GM23248 (cell line): ENCODE data around the gene ACSM2B. TPM values are rescaled to one million over a fixed set of nuclear protein-coding genes. Genes with fewer than 3 reads are reported as not detected.

Experiments
- DNase-seq: peaks from one replicate; pipeline ENCODE4 v3.0.0-alpha.2; 2015
- H2AFZ ChIP-seq: fragments of 200-600 bp; sonication (generic); 2 replicates; pipeline ENCODE4 v1.6.1; 2016; ENCODE audit warnings: antibody characterized with exemption
- H3F3A ChIP-seq: fragments of 200-600 bp; sonication (generic); 2 replicates; pipeline ENCODE4 v1.6.1; 2016; ENCODE audit warnings: mild to moderate bottlenecking, antibody characterized with exemption, mixed run types; ENCODE audit not compliant: insufficient read depth
- H3K27ac ChIP-seq: fragments of 200-600 bp; sonication (generic); 2 replicates; pipeline ENCODE4 v1.5.1; 2016; ENCODE audit warnings: mild to moderate bottlenecking
- H3K27me3 ChIP-seq: fragments of 200-600 bp; sonication (generic); replicated peaks from 2 replicates; pipeline ENCODE4 v1.6.1; 2016; ENCODE audit warnings: mild to moderate bottlenecking; ENCODE audit not compliant: insufficient read depth
- H3K36me3 ChIP-seq: fragments of 200-600 bp; sonication (generic); 2 replicates; pipeline ENCODE4 v1.6.1; 2016; ENCODE audit warnings: low read depth, mild to moderate bottlenecking
- H3K4me1 ChIP-seq: fragments of 200-600 bp; sonication (generic); 2 replicates; pipeline ENCODE4 v1.6.1; 2016; ENCODE audit warnings: mild to moderate bottlenecking; ENCODE audit not compliant: insufficient read depth
- H3K4me2 ChIP-seq: fragments of 200-600 bp; sonication (generic); one replicate; pipeline ENCODE4 v1.6.1; 2016; ENCODE audit warnings: mild to moderate bottlenecking; ENCODE audit not compliant: unreplicated experiment
- H3K4me3 ChIP-seq: fragments of 200-600 bp; sonication (generic); 2 replicates; pipeline ENCODE4 v1.5.1; 2016; ENCODE audit warnings: mild to moderate bottlenecking
- H3K79me2 ChIP-seq: fragments of 200-600 bp; sonication (generic); 2 replicates; pipeline ENCODE4 v1.6.1; 2016; ENCODE audit warnings: mild to moderate bottlenecking; ENCODE audit not compliant: insufficient read depth
- H3K9ac ChIP-seq: fragments of 200-600 bp; sonication (generic); 2 replicates; pipeline ENCODE4 v1.6.1; 2016; ENCODE audit warnings: mild to moderate bottlenecking
- H3K9me2 ChIP-seq: fragments of 200-600 bp; sonication (generic); 2 replicates; pipeline ENCODE4 v1.6.1; 2016; ENCODE audit warnings: mixed run types, mild to moderate bottlenecking, moderate library complexity; ENCODE audit not compliant: insufficient read depth
- H3K9me3 ChIP-seq: fragments of 200-600 bp; sonication (generic); one replicate; pipeline ENCODE4 v1.6.1; 2017; ENCODE audit warnings: low read depth
- H4K20me1 ChIP-seq: fragments of 200-600 bp; sonication (generic); 2 replicates; pipeline ENCODE4 v1.6.0; 2016; ENCODE audit not compliant: insufficient read depth
- EZH2 ChIP-seq: fragments of 200-600 bp; sonication (generic); IDR thresholded peaks from 2 replicates; pipeline ENCODE4 v1.6.1; 2018; ENCODE audit warnings: antibody characterized with exemption, mild to moderate bottlenecking; ENCODE audit not compliant: insufficient read depth, poor library complexity, severe bottlenecking
- EZH2phosphoT487 ChIP-seq: fragments of 200-600 bp; sonication (generic); IDR thresholded peaks from 2 replicates; pipeline ENCODE4 v1.6.1; 2018; ENCODE audit warnings: antibody characterized with exemption, moderate library complexity, mild to moderate bottlenecking, low read depth; ENCODE audit not compliant: insufficient read depth
- WGBS, 2 experiments: methylation state at CpG; one replicate each; pipeline ENCODE4 v1.1.6; 2015 to 2017; ENCODE audit warnings: low lambda C conversion rate in 2 of 2, low coverage in 1 of 2; ENCODE audit errors: missing lambda C conversion rate in 2 of 2; 5-methylcytosine and 5-hydroxymethylcytosine counted together
- in situ Hi-C: fragments of 300-500 bp; cut with MboI; formaldehyde crosslinking; loops from 2 replicates; pipeline ENCODE4 v1.15.0; 2020
- polyA plus RNA-seq: library from polyadenylated mRNA; unstranded; fragments of >200 nt; fragmentation: Nextera tagmentation; extraction: Ambion mirVana; gene quantifications from 2 replicates; pipeline ENCODE4 v1.2.1, GENCODE V29; 2016
- total RNA-seq: library from RNA; depleted of rRNA; stranded (reverse); fragments of >200 nt; shearing (Covaris generic); gene quantifications from 2 replicates; pipeline ENCODE4 v1.2.3, GENCODE V29; 2014

ACSM2B gene
- total and polyA plus RNA-seq, 2 experiments from 2014 or later, result not detected

DNA sequence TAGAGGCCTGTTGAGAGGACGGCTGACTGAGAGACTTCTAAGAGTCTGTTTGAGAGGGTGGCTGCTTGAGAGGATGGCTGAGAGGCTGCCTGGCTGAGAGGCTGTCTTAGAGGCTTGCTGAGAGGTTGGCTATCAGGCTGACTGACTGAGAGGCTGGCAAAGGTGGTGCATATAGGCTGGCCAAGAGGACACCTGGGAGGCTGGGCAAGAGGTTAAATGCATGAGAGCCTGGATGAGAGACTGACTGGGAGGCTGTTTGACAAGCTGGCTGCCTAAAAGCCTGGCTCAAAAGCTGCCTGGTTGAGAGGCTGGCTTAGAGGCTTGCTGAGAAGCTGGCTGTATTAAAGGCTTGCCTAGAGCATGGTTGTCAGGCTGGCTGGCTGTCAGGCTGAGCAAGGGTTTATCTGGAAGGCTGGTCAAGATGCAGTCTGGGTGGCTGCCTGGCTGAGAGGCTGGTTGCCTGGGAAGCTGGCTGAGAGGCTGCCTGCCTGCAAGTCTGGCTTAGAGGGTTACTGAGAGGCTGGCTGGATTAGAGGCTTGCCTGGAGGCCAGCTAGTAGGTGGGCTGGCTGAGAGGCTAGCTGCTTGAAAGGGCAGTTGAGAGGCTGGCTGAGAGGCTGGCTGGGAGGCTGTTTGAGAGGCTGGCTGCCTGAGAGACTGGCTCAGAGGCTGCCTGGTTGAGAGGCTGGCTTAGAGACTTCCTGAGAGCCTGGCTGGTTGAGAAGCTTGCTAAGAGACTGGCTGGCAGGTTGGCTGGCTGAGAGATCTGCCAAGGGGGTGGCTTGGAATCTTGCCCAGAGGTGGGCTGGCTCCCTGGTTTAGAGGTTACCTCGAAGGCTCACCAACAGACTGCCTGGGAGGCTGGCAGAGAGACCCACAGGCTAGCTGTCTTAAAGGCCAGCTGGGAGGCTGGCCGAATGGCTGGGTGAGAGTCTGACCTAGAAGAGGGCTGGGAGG is 38.3 kb upstream of the ACSM2B start:
- no peaks in the 10 kb centered on the region for H4K20me1 ChIP-seq
- no peaks in the 10 kb centered on the region for H3F3A ChIP-seq
- WGBS, 2 experiments, result 8 to 13% methylated on average over 3 of the region's 3 CpGs
- DNase-seq, result no peak
- no peak overlapping the region for H2AFZ ChIP-seq
- H3K4me1 ChIP-seq, result no peaks in the 10 kb centered on the region
- no peaks in the 10 kb centered on the region for H3K9me2 ChIP-seq
- in situ Hi-C loops, result no loop called here
- no peaks in the 10 kb centered on the region for H3K79me2 ChIP-seq
- TF ChIP-seq EZH2, result no peak
- no peak for TF ChIP-seq EZH2phosphoT487
- no peaks in the 10 kb centered on the region for H3K27me3 ChIP-seq
- no peaks in the 10 kb centered on the region for H3K9me3 ChIP-seq
- no peak overlapping the region for H3K4me2 ChIP-seq
- H3K27ac ChIP-seq, result no peak overlapping the region
- H3K4me3 ChIP-seq, result no peak overlapping the region
- no peak overlapping the region for H3K9ac ChIP-seq
- no peaks in the 10 kb centered on the region for H3K36me3 ChIP-seq

DNA sequence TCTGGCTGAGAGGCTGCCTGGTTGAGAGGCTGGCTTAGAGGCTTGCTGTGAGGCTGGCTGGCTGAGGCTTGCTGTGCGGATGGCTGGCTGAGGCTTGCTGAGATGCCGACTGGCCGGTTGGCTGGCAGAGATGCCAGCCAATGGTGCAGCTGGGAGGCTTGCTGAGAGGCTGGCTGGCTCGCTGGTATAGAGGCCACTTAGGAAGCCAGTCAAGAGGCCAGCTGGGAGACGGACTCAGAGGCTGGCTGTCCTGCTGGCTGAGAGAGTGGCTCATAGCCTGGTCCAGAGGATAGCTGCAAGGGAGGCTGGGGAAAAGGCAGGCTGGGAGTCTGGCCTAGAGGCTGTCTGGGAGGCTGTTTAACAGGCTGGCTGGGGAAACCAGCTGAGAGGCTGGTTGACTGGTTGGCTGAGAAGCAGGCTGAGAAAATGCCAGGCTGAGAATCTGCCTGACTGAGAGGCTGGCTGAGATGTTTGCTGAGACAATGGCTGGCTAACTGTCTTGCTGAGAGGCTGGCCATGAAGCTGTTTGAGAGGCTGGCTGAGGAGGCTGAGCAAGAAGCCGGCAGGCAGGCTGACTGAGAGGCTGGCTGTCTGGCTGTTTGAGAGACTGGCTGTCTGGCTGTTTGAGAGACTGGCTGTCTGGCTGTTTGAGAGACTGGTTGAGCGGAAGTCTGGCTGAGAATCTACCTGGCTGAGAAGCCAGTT is 37.5 kb upstream of the ACSM2B start:
- Histone ChIP-seq H3K4me1 (no peaks in the 10 kb centered on the region), H3K9me3 (no peaks in the 10 kb centered on the region), H3F3A (no peaks in the 10 kb centered on the region), H4K20me1 (no peaks in the 10 kb centered on the region), H3K27me3 (no peaks in the 10 kb centered on the region), H2AFZ (no peak overlapping the region), H3K4me3 (no peak overlapping the region), H3K27ac (no peak overlapping the region), H3K36me3 (no peaks in the 10 kb centered on the region), H3K79me2 (no peaks in the 10 kb centered on the region), H3K4me2 (no peak overlapping the region), H3K9me2 (no peaks in the 10 kb centered on the region), H3K9ac (no peak overlapping the region)
- no peak for DNase-seq
- TF ChIP-seq EZH2phosphoT487 (no peak), EZH2 (no peak)
- in situ Hi-C loops, result no loop called here
- WGBS, 2 experiments, result 7 to 9% methylated on average over 7 of the region's 7 CpGs

DNA sequence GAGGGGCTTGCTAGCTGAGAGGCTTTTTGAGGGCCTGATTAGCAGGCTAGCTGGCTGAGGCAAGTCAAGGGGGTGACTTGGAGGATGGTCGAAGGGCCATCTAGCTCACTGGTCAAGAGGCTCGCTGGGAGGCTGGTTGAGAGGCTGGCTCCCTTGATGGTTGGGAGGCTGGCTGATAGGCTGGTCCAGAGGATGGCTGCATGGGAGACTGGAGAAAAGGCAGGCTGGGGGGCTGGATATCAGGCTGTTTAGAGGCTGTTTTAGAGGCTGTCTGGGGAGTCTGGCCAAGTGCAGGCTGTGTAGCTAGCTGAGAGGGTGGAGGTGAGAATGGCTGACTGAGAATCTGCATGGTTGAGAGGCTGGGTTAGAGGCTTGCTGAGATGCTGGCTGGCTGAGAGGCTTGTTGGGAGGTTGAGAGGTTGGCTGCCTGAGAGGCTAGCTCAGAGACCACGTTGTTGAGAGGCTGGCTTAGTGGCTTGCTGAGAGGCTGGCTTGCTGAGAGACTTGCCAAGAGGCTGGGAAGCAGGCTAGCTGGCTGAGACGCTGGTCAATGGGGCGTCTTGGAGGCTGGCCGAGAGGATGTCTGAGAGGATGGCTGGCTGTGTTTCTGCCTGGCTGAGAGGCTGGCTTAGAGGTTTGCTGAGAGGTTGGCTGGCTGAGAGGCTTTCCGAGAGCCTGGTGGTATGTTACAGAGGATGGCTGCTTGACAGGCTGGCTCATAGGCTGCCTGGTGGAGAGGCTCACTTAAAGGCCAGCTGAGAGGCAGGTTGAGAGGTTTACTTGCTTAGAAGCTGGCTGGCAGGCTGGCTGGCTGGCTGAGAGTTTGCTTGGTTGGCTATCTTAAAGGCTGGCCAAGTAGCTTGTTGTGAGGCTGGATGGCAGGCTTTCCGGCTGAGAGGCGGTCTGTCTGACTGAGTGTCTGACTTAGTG is 36.6 kb upstream of the ACSM2B start:
- Histone ChIP-seq H3K79me2 (no peaks in the 10 kb centered on the region), H3K4me3 (no peak overlapping the region), H3K9me2 (no peaks in the 10 kb centered on the region), H3K4me1 (no peaks in the 10 kb centered on the region), H4K20me1 (no peaks in the 10 kb centered on the region), H2AFZ (no peak overlapping the region), H3K4me2 (no peak overlapping the region), H3K36me3 (no peaks in the 10 kb centered on the region), H3K27me3 (no peaks in the 10 kb centered on the region), H3K9ac (no peak overlapping the region), H3K9me3 (no peaks in the 10 kb centered on the region), H3F3A (no peaks in the 10 kb centered on the region), H3K27ac (no peak overlapping the region)
- no peak for DNase-seq
- WGBS, 2 experiments, result 7 to 11% methylated on average over 9 of the region's 9 CpGs
- in situ Hi-C loops, result no loop called here
- TF ChIP-seq EZH2 (no peak), EZH2phosphoT487 (no peak)

DNA sequence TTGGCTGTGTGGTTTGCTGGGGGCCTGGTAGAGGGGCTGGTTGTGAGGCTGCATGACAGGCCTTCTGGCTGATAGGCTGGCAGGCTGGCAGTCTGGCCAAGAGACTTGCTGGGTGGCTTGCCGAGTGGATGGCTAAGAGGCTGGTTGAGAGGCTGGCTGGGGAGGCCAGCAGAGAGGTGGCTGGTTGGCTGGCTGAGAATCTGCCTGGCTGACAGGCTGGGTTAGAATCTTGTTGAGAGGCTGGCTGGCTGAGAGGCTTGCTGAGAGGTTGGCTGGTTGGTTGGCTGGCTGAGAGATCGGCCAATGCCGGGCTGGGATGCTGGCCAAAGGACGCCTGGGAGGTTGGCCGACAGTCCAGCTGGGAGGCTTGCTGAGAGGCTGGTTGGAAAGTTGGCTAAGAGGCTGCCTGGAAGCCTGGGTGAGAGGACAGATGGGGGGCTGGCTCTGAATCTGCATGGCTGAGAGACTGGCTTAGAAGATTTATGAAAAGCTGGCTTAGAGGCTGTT is 35.9 kb upstream of the ACSM2B start:
- no peak overlapping the region for H3K4me3 ChIP-seq

More for the DNA sequence above, 35.9 kb upstream of the ACSM2B start:
- H3K4me1 ChIP-seq, result no peaks in the 10 kb centered on the region
- H3K9ac ChIP-seq, result no peak overlapping the region
- in situ Hi-C loops, result no loop called here
- no peaks in the 10 kb centered on the region for H3K9me2 ChIP-seq
- TF ChIP-seq EZH2phosphoT487 (no peak), EZH2 (no peak)
- no peak overlapping the region for H3K27ac ChIP-seq
- DNase-seq, result no peak
- H3K36me3 ChIP-seq, result no peaks in the 10 kb centered on the region
- 3 to 8% methylated on average over 5 of the region's 5 CpGs for WGBS, 2 experiments
- H3F3A ChIP-seq, result no peaks in the 10 kb centered on the region
- H2AFZ ChIP-seq, result no peak overlapping the region
- no peak overlapping the region for H3K4me2 ChIP-seq
- no peaks in the 10 kb centered on the region for H3K27me3 ChIP-seq
- no peaks in the 10 kb centered on the region for H3K9me3 ChIP-seq
- no peaks in the 10 kb centered on the region for H4K20me1 ChIP-seq
- no peaks in the 10 kb centered on the region for H3K79me2 ChIP-seq
